Sigmoid colon (tissue), 4 donors: ENCODE results near the gene ELP2.

Source experiments
- POLR2AphosphoS5 ChIP-seq, 4 donors: sonication (generic); formaldehyde crosslinking; IDR thresholded peaks; one replicate each; pipeline ENCODE4 v1.6.1; 2017; ENCODE audit warnings: antibody characterized with exemption in 4 of 4
- TF ChIP-seq, protein P1 (sequence below), 4 experiments: fragments of 450-650 bp in 3 of 4; fragments of 200-600 bp in 1 of 4; IDR thresholded peaks; one replicate each; pipeline ENCODE4 v1.5.1; 2016 to 2019; ENCODE audit warnings: antibody characterized with exemption in 4 of 4, mild to moderate bottlenecking in 3 of 4, moderate library complexity in 2 of 4

DNA sequence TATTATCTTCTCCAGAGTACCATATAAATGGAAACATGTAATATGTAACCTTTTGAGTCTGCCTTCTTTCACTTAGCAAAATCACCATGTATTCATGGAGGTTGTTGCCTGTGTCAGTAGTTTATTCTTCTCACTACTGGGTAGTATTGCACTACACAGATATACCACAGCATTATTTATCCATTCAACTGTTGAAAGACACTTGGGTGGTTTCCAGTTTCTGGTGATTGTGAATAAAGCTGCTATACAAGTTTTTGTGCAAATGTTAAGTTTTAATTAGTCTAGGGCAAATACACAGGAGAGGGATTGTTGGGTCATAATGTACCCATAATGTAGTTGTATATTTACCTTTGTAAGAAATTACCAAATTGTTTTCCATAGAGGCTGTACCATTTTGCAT is 32.7 kb upstream of the ELP2 start:
- TF ChIP-seq POLR2AphosphoS5 (IDR thresholded peaks at IDR 0.05) = no peak
- TF ChIP-seq, protein P1, sequence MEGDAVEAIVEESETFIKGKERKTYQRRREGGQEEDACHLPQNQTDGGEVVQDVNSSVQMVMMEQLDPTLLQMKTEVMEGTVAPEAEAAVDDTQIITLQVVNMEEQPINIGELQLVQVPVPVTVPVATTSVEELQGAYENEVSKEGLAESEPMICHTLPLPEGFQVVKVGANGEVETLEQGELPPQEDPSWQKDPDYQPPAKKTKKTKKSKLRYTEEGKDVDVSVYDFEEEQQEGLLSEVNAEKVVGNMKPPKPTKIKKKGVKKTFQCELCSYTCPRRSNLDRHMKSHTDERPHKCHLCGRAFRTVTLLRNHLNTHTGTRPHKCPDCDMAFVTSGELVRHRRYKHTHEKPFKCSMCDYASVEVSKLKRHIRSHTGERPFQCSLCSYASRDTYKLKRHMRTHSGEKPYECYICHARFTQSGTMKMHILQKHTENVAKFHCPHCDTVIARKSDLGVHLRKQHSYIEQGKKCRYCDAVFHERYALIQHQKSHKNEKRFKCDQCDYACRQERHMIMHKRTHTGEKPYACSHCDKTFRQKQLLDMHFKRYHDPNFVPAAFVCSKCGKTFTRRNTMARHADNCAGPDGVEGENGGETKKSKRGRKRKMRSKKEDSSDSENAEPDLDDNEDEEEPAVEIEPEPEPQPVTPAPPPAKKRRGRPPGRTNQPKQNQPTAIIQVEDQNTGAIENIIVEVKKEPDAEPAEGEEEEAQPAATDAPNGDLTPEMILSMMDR (IDR thresholded peaks at IDR 0.05) = no peak
